Activated CD4-positive, alpha-beta T cell treated with anti-CD3 and anti-CD28 coated beads, Interleukin-10, Interleukin-2, amounts not matched to agents 100 ng/mL and 50 ng/mL, durations not matched to agents 16 hours and 8 hours (primary cell): Measurements from ENCODE around the gene KLK7.
"Not testable (repeated sequence)": the region's sequence is repeated elsewhere in the genome, so short reads cannot be mapped to it uniquely, and the experiment has no call there.

ENCODE experiments used
- DNase-seq: peaks from one replicate; pipeline ENCODE4 v3.0.0-alpha.2; 2020

Gene KLK7

DNA sequence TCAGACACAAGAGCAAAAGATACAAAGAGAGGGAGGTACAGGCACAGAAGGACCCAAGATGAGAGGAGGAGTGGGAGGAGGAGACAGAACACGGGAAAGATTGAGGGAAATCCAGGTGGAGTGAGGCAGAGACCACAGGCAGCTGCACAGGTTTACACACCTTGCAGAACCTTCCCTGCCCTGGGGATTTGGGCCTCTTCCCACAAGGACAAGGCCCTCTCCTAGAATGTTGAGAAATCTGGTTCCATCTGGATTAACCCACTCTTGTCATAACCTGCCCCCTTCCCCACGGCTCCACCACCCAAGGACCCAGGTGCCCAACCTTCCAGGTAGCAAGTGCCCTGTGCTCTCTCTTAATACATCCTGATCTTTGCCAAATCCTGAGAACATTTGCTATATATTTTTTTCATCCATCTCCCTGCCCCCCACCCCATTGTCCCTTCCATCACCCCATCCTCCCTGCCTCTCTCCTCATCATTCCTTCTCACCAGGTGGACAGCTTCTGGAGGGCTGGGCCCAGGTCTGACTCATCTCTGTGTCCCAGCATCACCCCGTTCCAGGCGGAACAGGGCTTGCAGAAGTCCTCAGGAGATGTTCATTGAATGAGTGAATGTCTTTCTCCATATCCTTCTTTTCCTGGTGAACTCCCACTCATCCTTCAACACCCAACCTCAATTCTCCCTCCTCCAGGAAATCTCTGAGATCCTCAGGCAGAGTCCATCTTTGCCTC lies 26.5 kb upstream of the KLK7 start:
- no peak for DNase-seq

DNA sequence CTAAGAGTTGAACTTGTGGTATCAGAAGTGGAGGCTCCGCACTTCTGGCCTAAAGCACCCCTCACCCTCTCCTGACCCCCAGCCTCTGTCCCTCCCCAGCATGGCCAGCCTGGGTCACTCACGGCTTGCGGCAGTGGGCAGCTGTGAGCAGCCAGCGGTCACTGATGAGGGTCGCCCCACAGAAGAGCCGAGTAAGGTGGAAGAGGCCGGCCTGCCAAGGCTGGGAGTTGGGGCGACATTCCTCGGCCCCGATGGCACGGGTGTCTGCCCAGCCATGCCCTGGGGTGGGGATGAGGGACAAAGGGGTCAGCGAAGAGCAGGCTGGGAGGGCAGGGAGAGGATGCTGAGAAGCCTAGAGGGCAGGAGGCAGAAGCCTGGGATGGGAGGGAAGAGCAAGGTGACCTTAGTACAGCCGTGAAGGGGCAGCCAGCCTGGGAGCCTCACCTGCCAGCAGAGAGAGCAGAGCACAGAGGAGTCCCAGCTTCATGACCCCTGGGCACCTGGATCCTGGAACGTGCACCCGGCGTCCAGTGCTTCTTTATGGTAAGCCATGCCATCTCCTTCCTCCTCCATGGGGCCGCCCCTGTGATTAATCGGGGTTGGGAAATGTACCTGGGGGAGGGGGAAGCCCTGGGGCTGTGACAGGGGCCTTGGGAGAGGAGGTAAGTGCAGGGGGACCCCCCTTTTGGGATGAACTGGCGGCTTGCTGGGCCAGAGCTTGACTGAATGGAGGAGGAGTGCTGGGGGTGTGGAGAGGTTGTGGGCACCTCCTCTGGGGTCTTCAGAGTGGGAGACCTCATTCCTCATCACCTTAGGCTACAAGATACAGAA lies 25.6 kb upstream of the KLK7 start:
- DNase-seq, result no peak

DNA sequence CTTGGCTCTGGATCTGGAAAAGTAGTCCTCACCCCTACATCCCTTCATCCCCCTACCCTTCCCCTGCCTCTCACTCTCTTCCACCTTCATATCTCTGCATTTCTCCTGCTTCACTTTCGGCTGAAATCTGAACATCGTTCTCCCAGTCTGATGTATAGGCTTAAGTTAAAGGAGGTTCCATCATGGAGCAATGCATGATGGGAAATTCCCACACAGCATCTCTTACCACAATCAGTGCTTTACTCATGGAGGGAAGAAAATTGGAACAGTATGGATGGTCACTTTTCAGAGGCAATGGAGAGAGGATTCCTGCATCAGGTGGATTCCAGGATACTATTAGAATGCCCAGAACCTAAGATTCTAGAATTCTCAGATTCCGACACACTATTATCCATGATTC lies 23.8 kb upstream of the KLK7 start:
- no peak for DNase-seq

DNA sequence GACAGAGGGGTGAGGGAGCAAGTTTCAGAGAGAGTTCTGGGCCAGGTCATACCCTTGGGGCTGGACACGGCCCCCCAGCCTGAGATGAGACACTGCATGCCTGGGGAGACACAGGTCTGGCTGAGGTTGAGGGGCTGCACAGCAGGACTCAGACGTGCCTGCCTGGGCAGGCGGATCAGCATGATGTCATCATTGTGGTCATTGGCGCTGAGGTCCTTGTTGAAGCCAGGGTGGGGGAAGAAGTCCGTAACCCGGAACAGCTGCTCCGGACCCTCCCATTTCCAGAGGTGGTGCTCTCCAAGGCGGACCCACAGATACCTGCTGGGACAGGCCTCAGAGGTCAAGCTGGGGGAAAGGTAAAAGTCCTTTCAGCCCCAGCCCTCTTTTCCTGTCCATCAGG lies 22.7 kb upstream of the KLK7 start:
- DNase-seq, result no peak

DNA sequence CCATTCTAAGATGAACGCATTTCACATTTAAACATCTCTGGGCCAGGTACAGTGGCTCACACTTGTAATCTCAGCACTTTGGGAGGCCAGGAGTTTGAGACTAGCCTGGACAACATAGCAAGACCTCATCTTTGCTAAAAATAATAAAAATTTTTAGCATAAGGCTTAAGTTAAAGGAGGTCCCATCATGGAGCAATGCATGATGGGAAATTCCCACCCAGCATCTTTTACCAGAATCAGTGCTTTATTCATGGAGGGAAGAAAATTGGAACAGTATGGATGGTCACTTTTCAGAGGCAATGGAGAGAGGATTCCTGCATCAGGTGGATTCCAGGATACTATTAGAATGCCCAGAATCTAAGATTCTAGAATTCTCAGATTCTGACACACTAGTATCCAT lies 21.5 kb upstream of the KLK7 start:
- no peak for DNase-seq

DNA sequence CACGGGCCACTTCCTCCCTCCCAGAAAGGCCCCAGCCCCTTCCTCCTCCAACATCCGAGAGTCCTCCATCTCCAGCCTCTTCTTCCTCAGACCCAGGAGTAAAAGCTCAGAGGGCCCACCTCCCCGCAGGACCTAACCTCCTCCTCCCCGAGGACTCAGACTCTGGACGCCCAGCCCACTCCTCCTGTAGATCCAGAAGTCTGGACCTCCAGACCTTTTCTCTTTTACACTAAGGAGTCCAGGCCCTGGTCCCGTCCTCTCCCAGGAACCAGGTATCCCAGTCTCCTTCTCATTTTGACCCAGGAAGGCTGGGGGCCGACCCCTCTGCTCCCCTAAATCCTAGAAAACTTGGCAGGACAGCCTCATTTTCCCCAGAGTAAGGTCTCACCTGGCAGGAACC lies 19.6 kb upstream of the KLK7 start:
- no peak for DNase-seq

DNA sequence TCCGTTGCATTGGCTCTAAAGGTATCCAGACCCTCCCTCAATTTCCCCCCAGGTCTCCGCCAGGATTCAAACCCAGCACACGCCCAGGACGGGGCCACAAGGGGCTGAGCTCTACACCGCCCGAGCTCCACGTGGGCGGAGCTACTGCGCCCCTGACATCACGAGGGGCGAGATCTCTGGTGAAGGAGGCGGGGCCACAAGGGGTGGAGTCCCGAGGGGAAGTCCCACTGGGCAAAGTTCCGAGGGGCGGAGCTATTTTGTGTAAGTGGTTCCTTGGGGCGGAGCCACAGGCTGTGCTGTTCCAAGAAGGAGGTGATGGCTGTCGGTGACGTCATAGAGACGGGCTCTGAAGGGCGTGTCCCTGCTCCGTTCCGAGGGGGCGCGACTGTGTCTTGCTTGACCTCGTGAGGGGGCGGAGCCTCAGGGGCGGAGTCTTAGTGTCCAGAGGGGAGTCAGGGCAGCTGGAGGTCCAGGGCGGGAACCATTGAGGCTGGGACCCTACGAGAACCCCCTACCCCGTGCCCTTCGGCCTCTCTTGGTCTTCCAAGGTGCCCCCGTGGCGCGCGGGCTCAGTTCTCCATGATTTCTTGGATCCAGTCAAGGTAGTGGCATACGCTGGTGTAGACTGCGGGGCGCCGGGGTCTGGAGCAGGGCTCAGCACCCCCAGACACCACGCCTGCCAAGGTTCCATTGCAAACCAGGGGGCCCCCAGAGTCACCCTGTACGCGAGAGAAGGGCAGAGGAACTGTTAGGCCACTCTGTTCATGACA lies 19.0 kb upstream of the KLK7 start:
- peak; percentile 48 for DNase-seq

DNA sequence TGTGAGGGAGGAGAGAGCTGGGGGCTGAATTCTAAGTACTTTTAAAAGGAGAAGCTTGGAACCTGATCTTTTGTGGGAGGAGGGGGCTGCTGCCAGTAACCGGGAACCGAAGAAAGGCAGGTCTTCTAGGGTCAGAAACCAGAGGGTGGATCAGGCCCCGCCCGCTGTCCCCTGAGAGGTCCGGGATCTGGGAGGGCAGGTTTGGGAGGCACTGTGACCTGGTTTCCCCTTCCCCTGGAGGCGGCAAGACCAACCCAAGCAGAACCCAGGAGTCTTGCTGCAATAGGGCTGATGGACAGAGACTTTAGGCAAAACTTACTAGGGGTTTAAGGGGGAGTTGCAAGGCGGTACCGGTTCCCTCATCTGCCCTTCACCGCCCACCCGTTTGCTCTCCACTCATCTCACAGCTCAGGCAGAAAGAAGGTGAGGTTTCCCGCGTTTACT lies 18.4 kb upstream of the KLK7 start:
- no peak for DNase-seq

DNA sequence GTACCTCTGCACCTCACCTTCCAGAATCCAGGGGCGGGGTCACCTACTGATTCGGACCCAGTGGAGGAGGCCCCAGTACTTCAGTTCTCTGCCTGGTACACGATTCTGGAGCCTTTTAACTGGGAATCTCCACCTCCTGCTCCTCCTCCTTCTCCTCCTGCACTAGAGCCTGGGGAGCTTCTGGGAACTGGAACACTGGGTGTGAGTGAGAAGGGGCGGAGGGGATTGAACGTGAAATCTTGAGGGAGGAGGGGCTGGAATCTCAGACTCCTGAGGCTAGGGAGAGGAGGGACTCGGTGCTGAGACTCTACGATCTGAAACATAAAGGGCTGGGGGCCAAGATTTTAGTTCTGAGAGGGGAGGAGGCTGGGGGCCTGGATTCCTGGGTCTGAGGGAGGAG lies 17.8 kb upstream of the KLK7 start, which contains the start of gene KLK8:
Gene KLK8, minus strand, starts transcription at position 90 of the 400 bp plus-strand sequence. CDS start 437 bp downstream, outside the sequence.
- no peak for DNase-seq

DNA sequence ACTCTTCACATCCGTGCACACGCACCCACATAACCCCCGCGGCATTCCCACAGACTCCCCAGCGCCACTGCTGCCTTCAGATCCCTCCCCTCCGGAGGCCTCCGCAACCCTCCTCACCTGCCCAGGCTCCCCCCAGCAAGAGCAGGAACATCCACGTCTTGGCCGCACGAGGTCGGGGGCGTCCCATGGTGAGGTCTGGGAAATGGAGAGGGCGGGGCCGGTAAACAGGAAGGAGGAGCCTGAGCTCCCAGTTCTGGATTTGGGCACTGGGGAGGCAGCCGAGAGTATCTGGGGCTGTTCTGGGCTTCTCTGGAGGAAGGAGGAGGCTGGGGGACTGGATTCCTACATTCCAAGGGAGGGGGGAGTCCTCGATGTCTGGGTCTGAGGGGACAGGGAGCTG lies 17.3 kb upstream of the KLK7 start:
- DNase-seq, result no peak

DNA sequence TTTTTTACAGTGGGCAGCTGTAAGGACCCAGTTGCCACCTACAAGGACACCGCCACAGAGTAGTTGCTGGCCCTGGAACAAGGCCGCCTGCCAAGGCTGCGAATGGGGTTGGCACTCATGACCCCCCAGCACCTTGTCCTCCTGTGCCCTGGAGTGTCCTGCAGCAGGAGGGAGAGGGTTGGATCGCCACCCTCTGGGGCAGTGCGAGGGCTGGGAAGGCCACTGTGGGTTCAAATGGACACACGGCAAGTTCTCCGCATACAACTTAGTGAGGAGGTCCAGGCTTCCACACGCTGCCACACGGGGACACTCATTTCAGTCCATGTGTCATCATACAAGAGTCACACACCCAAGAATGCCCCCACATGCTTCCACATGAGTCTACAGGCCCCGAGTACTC lies 16.7 kb upstream of the KLK7 start:
- DNase-seq, result no peak

DNA sequence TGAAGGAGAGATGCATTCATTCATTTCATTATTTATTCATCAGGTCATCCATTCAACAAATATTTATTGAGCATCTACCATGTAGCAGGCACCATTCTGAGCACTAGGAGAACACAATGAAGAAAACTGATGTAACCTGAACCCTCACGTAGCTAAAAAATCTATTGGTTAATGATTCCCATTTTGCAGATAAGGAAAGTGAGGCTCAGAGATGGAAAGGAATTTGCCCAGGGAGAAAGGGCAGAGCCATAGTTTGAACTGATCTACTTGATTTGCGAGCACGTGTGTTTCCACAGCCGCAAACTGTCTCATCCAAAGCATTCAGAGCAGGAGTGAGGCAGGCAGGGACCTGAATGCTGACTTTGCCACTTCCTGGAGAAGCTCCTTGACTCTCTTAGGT lies 15.0 kb upstream of the KLK7 start:
- no peak for DNase-seq

DNA sequence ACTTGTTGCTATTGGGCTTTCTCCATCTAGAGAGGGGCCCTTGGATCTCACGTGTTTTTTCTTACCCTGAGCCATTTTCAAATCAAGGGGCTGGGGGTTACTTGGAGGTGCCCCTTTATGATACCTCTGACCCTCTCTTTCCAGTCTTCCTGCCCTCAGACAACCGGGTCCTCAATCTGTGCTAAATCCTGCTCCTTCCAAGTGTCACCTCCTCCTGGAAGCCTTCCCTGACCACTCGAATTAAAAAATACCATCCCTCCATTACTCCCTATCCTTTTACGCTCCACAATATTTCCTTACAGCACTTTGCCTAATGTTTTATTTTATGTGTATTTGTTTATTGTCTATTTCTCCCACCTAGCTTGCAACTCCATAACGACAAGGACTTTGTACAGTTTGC lies 14.3 kb upstream of the KLK7 start:
- DNase-seq, result no peak

DNA sequence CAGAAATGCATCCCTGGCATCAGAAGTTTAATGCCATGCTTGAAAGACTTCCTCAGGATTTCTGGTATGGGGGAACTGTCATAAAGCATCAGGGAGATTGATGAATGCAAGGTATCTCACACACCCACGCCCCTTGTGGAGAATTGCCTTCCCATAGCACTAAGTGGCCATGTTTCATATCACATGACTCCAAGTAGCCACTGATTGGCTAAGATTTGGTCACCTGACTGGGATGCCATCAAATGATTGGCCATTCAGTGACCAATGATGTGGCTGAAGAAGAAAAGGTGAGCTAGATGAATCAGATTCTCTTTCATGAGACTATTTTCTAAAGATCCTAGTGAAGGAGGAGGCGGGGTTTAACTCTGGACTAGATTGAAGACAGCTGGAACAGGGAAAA lies 10.4 kb upstream of the KLK7 start:
- no peak for DNase-seq

DNA sequence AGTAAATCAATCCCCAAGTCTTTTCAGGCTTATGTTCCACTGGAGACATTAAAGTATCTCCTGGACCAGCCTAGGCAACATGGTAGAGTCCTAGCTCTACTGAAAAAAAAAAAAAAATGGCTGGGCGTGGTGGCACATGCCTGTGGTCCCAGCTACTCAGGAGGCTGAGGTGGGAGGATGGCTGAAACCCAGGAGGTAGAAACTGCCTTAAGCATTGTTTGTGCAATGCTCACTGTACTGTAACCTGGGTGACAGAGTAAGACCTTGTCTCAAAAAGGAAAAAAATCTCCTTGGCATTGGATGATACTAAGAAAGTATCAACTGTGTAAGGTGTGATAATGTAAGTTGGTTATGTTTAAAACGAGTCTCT lies 8.9 kb upstream of the KLK7 start:
- DNase-seq, result no peak

DNA sequence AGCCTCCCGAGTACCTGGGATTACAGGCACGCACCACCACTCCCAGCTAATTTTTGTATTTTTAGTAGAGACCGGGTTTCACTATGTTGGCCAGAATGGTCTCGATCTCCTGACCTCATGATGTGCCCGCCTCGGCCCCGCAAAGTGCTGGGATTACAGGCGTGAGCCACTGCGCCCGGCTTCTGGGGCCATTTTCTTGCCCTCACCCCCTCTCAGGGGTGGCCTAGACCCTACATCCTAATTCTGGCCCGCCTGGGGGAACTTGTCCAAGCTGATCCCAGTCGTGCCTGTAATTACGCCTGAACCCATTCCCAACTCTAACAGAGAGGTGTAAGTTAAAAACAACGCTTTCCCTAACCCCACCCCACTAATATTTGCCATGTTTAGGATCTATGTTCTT lies 699 bp upstream of the KLK7 start:
- not testable (repeated sequence) for DNase-seq

DNA sequence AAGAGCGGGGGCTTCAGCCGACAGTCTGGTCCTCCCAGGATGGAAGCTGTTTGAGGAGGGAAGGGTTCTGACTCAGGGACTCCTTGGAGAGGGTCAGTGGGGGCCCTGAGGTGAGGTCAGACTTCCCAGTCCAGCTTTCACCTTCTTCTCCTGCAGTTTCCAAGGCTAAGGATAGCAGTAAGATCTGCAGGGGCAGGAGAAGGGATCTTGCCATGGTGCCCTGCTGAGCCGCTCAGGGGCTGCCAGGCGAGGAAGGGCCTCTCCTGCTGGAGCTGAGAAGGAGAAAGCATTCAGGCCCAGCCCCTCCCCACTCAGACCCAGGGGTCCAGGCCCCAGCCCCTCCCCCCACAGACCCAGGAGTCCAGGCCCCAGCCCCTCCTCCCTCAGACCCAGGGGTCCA lies 1.5 kb downstream of the KLK7 start:
- DNase-seq, result no peak

DNA sequence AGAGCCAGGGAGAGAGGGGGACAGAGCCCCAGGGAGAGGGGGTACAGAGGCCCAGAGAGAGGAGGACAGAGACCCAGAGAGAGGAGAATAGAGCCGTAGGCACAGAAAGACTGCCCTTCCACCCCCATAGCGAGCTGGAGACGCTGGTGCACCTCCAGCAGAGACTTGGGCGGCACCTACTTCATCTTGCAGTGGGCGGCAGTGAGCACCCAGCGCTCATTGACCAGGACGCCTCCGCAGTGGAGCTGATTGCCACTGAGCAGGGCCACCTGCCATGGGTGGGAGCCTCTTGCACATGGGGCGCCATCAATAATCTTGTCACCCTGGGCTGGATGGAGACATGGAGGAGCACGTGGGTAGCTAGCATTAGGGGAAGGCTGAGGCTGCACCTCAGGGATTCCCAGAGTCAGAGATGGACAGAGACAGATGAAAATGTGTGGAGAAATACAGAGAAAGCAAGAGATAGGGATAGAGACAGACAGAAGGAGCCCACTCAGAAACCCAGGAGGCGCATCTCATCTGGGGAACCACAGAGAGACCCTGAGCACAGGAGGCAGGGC lies 2.0 kb downstream of the KLK7 start:
- no peak for DNase-seq

DNA sequence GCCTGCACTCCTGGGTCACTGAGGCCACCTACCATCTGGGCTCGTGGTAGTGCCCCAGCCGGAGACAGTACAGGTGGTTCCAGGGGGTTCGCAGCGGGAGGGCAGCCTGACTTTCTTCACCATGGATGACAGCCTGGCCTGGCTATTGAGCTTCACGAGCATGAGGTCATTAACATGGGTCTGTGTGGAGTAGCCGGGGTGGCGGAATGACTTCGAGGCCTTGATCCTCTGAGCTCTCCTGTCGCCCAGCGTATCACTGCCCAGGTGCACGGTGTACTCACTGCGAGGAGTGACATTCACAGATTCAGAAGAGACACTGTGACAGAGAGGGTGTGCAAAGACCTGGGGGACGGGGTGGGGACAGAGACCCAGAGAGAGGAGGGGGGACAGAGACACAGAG lies 3.5 kb downstream of the KLK7 start:
- no peak for DNase-seq

DNA sequence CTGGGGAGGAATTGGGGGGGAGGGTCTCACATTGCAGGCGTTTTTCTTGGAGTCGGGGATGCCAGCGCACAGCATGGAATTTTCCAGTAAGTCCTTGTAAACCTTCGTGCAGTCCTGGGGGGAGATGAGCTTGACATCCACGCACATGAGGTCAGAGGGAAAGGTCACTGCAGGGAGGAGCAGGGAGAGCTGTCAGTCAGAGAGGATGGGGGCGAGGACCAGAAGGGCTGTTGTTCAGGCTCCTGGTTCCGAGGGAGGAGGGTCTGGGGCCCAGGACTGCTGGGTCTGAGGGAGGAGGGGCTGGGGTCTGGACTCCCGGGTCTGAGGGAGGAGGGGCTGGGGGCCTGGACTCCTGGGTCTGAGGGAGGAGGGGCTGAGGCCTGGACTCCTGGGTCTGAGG lies 4.0 kb downstream of the KLK7 start:
- DNase-seq, result no peak

DNA sequence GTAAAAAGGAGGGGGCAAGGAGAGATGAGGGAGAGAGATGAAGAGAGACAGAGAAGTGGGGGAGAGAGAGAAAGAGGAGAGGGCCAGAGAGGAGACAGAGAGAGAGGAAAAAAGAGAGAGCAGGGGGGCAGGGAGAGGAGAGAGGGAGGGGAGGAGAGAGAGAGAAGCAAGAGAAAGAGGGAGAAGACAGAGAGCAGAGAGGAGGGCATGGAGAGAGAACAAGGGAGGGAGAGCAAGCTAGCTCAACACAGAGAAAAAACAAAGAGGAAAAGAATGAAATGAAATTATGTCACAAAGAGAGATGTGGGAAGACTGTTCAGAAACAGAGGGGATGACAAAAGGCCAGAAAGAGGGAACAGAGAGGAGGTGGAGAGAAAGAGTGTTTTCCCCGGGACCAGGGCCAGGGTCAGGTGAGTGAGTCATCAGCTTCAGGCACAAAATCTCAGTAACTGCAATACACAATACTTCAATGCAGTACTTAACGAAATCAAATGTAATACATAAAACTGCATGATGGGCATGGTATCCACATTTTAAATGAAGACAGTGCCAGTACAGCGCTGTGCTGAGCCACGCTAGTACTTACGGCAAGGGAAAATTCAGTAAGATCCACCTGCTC lies 4.8 kb downstream of the KLK7 start:
- DNase-seq, result no peak

DNA sequence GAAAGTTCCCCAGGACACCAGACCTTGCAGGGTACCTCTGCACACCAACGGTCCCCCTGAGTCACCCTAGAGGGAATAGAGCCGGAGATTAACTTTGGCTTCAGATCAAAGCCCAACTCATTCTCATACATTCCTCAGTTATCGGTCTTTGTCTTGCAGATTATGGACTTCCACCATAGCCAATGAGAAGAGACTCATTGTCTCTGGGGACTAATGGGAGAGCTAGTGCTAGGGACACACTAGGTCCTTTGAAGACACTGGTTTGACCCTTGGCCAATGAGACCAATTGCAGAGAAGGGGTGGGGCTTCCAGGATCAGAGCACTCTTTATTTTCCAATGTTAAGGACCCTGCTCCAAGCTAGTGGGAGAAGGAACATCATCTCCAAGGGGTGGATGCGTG lies 6.1 kb downstream of the KLK7 start:
- no peak for DNase-seq

DNA sequence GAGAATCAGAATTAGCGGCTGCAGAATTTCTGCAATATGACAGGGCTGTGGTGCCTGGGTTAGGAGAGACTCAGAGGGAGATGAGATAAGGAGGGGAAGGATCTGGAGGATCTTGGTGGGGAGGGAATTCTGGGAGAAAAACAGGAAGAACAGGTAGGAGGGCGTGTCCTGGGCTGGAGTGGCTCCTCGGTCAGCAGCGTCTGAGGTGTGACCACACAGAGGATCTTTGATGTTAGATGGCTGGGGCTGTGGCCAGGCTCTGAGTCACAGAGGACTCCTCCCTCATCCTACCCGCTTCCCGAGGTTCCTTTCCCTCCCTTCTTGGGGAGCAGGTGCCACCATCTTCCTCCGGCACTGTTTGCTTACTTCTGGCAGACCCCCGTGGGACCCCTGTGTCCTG lies 8.0 kb downstream of the KLK7 start:
- DNase-seq, result no peak
